Measurements from ENCODE around the gene AUTS2.

AUTS2 gene

GRCh38 chr7:70005480-70005879 lies 407.2 kb downstream of the AUTS2 start:
- peak; percentile 44 for FAIRE-seq
- DNase-seq (ENCODE audit: insufficient read length): no peak
- no peak for TF ChIP-seq POLR2A (IDR thresholded peaks at IDR 0.05; ENCODE audit: low read depth, low read length)
- TF ChIP-seq POLR2AphosphoS5 (IDR thresholded peaks at IDR 0.05; ENCODE audit: low read depth, low read length): no peak
- no peak for TF ChIP-seq TAF1 (IDR thresholded peaks at IDR 0.05; ENCODE audit: borderline replicate concordance, low read depth, low read length)

- DNase-seq (ENCODE audit: insufficient read length): no peak
- FAIRE-seq: no peak
- no peak for TF ChIP-seq POLR2AphosphoS5 (IDR thresholded peaks at IDR 0.05; ENCODE audit: low read depth, low read length)
- no peak for TF ChIP-seq POLR2A (IDR thresholded peaks at IDR 0.05; ENCODE audit: low read depth, low read length)
- TF ChIP-seq TAF1 (IDR thresholded peaks at IDR 0.05; ENCODE audit: borderline replicate concordance, low read depth, low read length): no peak
Measured at GRCh38 chr7:70005891-70006260, 407.6 kb downstream of the AUTS2 start.

- FAIRE-seq: peak; percentile 17
- no peak for DNase-seq (ENCODE audit: insufficient read length)
- TF ChIP-seq TAF1 (IDR thresholded peaks at IDR 0.05; ENCODE audit: borderline replicate concordance, low read depth, low read length) (no peak), POLR2A (IDR thresholded peaks at IDR 0.05; ENCODE audit: low read depth, low read length) (no peak), POLR2AphosphoS5 (IDR thresholded peaks at IDR 0.05; ENCODE audit: low read depth, low read length) (no peak)
Measured at GRCh38 chr7:70006261-70006920, 408.1 kb downstream of the AUTS2 start.

GRCh38 chr7:70008466-70008865 lies 410.2 kb downstream of the AUTS2 start:
- FAIRE-seq: no peak
- TF ChIP-seq POLR2AphosphoS5 (IDR thresholded peaks at IDR 0.05; ENCODE audit: low read depth, low read length): no peak
- TF ChIP-seq TAF1 (IDR thresholded peaks at IDR 0.05; ENCODE audit: borderline replicate concordance, low read depth, low read length): no peak
- no peak for TF ChIP-seq POLR2A (IDR thresholded peaks at IDR 0.05; ENCODE audit: low read depth, low read length)
- DNase-seq (ENCODE audit: insufficient read length): no peak

- DNase-seq (ENCODE audit: insufficient read length): no peak
- no peak for FAIRE-seq
- no peak for TF ChIP-seq POLR2AphosphoS5 (IDR thresholded peaks at IDR 0.05; ENCODE audit: low read depth, low read length)
- no peak for TF ChIP-seq TAF1 (IDR thresholded peaks at IDR 0.05; ENCODE audit: borderline replicate concordance, low read depth, low read length)
- TF ChIP-seq POLR2A (IDR thresholded peaks at IDR 0.05; ENCODE audit: low read depth, low read length): no peak
Measured at GRCh38 chr7:70014472-70015177, 416.4 kb downstream of the AUTS2 start.

- FAIRE-seq: no peak
- no peak for TF ChIP-seq TAF1 (IDR thresholded peaks at IDR 0.05; ENCODE audit: borderline replicate concordance, low read depth, low read length)
- TF ChIP-seq POLR2A (IDR thresholded peaks at IDR 0.05; ENCODE audit: low read depth, low read length): no peak
- no peak for TF ChIP-seq POLR2AphosphoS5 (IDR thresholded peaks at IDR 0.05; ENCODE audit: low read depth, low read length)
- DNase-seq (ENCODE audit: insufficient read length): no peak
Measured at GRCh38 chr7:70015353-70015752, 417.1 kb downstream of the AUTS2 start.

- TF ChIP-seq POLR2AphosphoS5 (IDR thresholded peaks at IDR 0.05; ENCODE audit: low read depth, low read length) (no peak), TAF1 (IDR thresholded peaks at IDR 0.05; ENCODE audit: borderline replicate concordance, low read depth, low read length) (no peak), POLR2A (IDR thresholded peaks at IDR 0.05; ENCODE audit: low read depth, low read length) (no peak)
- no peak for DNase-seq (ENCODE audit: insufficient read length)
- FAIRE-seq: no peak
Measured at GRCh38 chr7:70016044-70016770, 417.9 kb downstream of the AUTS2 start.

GRCh38 chr7:70017357-70017756 lies 419.1 kb downstream of the AUTS2 start:
- FAIRE-seq (no peak), DNase-seq (ENCODE audit: insufficient read length) (no peak)
- TF ChIP-seq TAF1 (IDR thresholded peaks at IDR 0.05; ENCODE audit: borderline replicate concordance, low read depth, low read length): no peak
- no peak for TF ChIP-seq POLR2AphosphoS5 (IDR thresholded peaks at IDR 0.05; ENCODE audit: low read depth, low read length)
- no peak for TF ChIP-seq POLR2A (IDR thresholded peaks at IDR 0.05; ENCODE audit: low read depth, low read length)

GRCh38 chr7:70018700-70019099 lies 420.4 kb downstream of the AUTS2 start:
- DNase-seq (ENCODE audit: insufficient read length) (no peak), FAIRE-seq (no peak)
- TF ChIP-seq TAF1 (IDR thresholded peaks at IDR 0.05; ENCODE audit: borderline replicate concordance, low read depth, low read length): no peak
- TF ChIP-seq POLR2AphosphoS5 (IDR thresholded peaks at IDR 0.05; ENCODE audit: low read depth, low read length): no peak
- no peak for TF ChIP-seq POLR2A (IDR thresholded peaks at IDR 0.05; ENCODE audit: low read depth, low read length)

- FAIRE-seq: no peak
- TF ChIP-seq TAF1 (IDR thresholded peaks at IDR 0.05; ENCODE audit: borderline replicate concordance, low read depth, low read length) (no peak), POLR2A (IDR thresholded peaks at IDR 0.05; ENCODE audit: low read depth, low read length) (no peak), POLR2AphosphoS5 (IDR thresholded peaks at IDR 0.05; ENCODE audit: low read depth, low read length) (no peak)
Measured at GRCh38 chr7:70027867-70028266, 429.6 kb downstream of the AUTS2 start.

GRCh38 chr7:70028620-70029019 lies 430.3 kb downstream of the AUTS2 start:
- no peak for DNase-seq (ENCODE audit: insufficient read length)
- no peak for FAIRE-seq

More at GRCh38 chr7:70027867-70028266, 429.6 kb downstream of the AUTS2 start:
- no peak for DNase-seq (ENCODE audit: insufficient read length)

More at GRCh38 chr7:70028620-70029019, 430.3 kb downstream of the AUTS2 start:
- TF ChIP-seq POLR2A (IDR thresholded peaks at IDR 0.05; ENCODE audit: low read depth, low read length) (no peak), TAF1 (IDR thresholded peaks at IDR 0.05; ENCODE audit: borderline replicate concordance, low read depth, low read length) (no peak), POLR2AphosphoS5 (IDR thresholded peaks at IDR 0.05; ENCODE audit: low read depth, low read length) (no peak)
